HG02588 (cell line): ENCODE measurements around the gene KCNAB2.

Experiments used
- ATAC-seq: cut with Tn5 transposase; IDR thresholded peaks from one replicate; pipeline ENCODE4 v1.9.1; 2021; ENCODE audit warnings: mild to moderate bottlenecking, moderate library complexity; ENCODE audit not compliant: unreplicated experiment

Gene KCNAB2

GRCh38 chr1:6029351-6029750, 16.3 kb upstream of the KCNAB2 start:
- ATAC-seq = no peak

DNA sequence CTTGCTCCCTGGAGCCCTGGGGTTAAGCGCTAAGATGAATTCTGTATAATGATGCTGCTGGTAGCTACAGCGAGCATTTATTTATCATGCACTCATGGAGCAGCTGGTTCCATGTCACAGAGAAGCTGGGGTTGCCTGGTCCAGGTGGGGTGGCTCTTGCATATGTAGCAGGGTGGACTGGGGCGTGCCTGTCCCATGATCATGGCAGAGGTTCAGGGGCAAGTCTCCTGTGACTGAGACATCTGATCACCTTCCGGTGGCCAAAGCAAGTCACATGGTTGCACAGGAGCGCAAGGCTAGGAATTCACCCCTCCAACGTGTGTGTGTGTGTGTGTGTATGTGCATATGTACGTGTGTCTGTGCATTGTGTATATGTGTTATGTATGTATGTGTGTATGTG, 15.6 kb upstream of the KCNAB2 start:
- ATAC-seq = no peak

GRCh38 chr1:6030547-6031261, 15.0 kb upstream of the KCNAB2 start:
- no peak for ATAC-seq

DNA sequence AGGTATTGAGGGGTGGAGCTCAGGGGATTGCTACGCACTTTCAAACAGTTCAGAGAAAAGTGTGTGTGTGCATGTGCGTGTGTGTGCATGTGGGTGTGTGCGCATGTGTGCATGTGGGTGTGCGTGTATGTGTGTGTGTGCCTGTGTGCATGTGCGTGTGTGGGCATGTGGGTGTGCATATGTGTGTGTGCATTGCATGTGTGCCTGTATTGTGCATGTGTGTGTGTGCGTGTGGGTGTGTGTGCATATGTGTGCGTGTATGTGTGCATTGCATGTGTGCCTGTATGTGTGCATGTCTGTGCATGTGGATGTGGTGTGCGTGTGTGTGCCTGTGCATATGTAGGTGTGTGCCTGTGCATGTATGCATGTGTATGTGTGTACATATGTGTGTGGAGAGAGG, 12.6 kb upstream of the KCNAB2 start:
- no peak for ATAC-seq

GRCh38 chr1:6033986-6034749, 11.5 kb upstream of the KCNAB2 start:
- ATAC-seq = no peak

- ATAC-seq = no peak
Observed at GRCh38 chr1:6034750-6035096, 11.0 kb upstream of the KCNAB2 start.

- no peak for ATAC-seq
Observed at GRCh38 chr1:6035303-6035702, 10.4 kb upstream of the KCNAB2 start.

GRCh38 chr1:6035719-6036118, 10.0 kb upstream of the KCNAB2 start:
- ATAC-seq = no peak

- ATAC-seq = no peak
Observed at GRCh38 chr1:6037338-6037762, 8.3 kb upstream of the KCNAB2 start.

- no peak for ATAC-seq
Observed at GRCh38 chr1:6038603-6039002, 7.1 kb upstream of the KCNAB2 start.

- no peak for ATAC-seq
Observed at GRCh38 chr1:6039031-6039430, 6.7 kb upstream of the KCNAB2 start.

GRCh38 chr1:6040444-6040843, 5.2 kb upstream of the KCNAB2 start:
- no peak for ATAC-seq

DNA sequence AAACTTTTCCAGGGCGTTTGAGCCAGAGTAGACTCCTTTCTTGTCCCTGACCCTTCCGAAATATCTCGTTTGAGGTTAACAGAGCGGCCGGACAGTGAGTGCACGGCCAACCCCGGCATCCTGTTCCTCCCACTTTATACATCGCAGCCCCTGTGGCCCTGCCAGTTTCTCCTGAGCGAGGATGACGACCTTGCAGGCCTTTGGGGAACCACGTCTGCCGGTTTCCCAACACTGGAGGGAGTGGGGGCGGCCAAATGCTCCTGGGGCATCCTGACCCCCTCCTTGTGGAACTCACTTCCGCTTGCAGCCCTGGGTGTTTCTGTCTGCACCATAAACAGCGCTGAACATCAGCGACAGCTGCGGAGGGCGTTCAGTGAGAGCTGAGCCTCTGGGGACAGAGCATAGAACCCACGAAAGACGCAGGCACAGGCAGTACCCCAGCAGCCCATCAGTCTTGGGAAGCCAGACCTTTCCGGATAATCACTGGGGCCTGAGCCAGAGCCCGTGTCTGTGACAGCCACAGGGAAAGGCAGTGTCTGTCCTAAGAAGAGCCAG, 4.8 kb upstream of the KCNAB2 start:
- ATAC-seq = no peak

DNA sequence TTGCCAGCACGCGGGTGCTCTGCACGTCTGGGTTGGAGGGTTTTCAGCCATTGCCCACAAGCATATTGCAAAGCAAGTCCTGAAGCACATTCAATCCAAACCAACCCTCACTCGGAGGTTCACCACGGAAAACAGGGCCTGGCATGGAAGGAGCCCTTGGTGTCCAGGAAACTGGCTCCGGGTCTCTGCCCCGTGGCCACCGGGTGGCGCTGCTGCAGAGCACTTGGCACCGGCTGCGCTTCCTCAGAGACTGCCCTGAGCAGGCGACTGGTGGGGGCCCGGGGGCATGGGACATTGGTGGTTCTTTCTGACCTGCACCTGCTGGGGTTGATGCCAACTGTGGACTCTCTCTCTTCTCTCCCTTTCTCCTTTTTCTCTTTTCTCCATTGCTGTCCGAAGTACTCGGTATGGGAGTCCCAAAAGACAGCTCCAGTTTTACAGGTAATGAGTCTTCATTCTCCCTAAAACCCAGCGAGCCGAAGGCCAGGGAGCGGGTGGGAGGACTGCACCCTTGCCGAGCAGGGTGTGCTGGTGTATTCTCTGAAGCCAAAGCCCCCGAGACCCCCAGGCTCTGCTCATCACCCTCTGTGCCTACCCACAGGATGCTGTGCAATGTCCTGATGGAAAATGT, 4.1 kb upstream of the KCNAB2 start:
- no peak for ATAC-seq

GRCh38 chr1:6043561-6043960, 2.1 kb upstream of the KCNAB2 start:
- ATAC-seq = no peak

DNA sequence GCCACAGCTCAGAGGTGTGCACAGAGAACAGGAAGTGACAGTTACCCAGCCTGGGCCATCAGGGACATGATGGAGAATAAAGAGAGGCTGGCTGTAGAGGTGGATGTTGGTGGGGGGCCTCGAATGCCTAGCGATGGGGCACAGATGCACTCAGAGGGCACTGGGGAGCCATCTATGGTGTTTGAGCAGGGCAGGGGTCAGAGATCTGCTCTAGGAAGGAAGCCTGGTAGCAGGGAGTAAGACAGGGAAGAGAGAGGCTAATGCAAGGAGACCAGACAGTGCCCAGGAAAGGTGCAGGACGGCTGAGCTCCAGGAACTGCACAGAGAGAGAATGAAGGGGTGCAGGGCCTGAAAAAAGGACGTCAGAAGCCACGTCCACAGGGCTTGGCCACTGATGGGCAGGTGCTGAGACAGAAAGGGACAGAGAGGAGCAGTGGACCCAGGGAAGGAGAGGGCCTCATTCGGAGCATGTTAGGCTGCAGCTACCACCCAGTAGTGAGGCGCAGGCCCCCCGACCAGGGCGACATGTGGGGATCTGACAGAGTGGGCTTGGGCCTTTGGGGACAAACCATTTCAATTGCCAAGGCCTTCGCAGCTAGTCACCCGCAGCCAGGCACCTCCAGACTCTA, 1.1 kb upstream of the KCNAB2 start:
- no peak for ATAC-seq

DNA sequence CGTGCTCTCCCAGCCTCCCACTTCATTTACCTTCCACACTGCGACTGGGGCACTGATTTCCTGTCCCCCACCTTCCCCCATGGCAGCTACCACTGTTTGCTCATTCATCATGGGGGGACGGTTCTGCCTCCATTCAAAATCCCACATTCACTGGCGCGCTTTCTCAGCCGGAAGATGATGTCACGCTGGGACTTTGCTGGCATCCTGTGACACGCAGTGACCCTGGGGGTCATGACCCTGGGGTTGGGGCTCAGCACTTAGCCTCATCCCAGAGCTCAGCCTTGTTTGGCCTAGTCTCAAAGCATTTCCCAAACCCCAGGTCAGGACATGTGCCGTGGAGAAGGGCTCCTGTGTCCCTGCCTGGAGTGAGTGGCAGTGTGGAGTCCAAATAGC, 582 bp upstream of the KCNAB2 start:
- ATAC-seq = no peak

- no peak for ATAC-seq
Observed at GRCh38 chr1:6046279-6046678, 591 bp downstream of the KCNAB2 start.

- no peak for ATAC-seq
Observed at GRCh38 chr1:6048179-6048867, 2.6 kb downstream of the KCNAB2 start.

DNA sequence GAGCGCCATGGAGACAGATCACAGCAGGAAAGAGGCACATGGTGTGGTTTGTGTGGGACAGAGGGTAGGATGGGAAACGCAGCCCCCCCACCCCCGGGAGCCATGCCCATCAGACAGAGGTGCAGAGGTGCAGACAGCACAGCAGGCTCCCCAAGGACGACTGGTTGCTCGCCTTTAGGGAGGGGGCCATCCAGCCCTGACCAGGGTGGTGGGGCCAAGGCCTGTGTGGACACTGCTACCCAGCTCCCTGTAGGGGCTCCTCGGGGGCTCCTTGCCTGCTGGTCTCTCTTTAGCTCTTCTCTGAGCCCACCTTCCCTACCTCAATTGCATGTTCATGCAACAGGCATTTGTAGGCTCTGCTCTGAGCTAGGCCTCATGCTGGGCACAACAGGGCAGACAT, 3.7 kb downstream of the KCNAB2 start:
- ATAC-seq = no peak

- no peak for ATAC-seq
Observed at GRCh38 chr1:6051423-6051822, 5.7 kb downstream of the KCNAB2 start.
